ENCODE results near the gene ELOB. TPM values are rescaled to one million over a fixed set of nuclear protein-coding genes. Genes with fewer than 3 reads are reported as not detected.

Gene ELOB
- total RNA-seq, 1 donor from 2014 or later: 196 TPM

- DNase-seq (peak; percentile 2), ATAC-seq (no peak)
- TF ChIP-seq, protein P1, sequence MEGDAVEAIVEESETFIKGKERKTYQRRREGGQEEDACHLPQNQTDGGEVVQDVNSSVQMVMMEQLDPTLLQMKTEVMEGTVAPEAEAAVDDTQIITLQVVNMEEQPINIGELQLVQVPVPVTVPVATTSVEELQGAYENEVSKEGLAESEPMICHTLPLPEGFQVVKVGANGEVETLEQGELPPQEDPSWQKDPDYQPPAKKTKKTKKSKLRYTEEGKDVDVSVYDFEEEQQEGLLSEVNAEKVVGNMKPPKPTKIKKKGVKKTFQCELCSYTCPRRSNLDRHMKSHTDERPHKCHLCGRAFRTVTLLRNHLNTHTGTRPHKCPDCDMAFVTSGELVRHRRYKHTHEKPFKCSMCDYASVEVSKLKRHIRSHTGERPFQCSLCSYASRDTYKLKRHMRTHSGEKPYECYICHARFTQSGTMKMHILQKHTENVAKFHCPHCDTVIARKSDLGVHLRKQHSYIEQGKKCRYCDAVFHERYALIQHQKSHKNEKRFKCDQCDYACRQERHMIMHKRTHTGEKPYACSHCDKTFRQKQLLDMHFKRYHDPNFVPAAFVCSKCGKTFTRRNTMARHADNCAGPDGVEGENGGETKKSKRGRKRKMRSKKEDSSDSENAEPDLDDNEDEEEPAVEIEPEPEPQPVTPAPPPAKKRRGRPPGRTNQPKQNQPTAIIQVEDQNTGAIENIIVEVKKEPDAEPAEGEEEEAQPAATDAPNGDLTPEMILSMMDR (IDR thresholded peaks at IDR 0.05): no peak
- Histone ChIP-seq H3K9me3 (no peaks in the 10 kb centered on the region), H3K4me1 (no peaks in the 10 kb centered on the region), H3K27ac (no peak overlapping the region), H3K36me3 (peaks cover 100% of the 10 kb centered on the region), H3K27me3 (ENCODE audit: low read depth) (no peaks in the 10 kb centered on the region), H3K4me3 (no peak overlapping the region)
- intact Hi-C loops (cut with DNase I): no loop called here
These were observed 13.9 kb downstream of the ELOB start for GRCh38 chr16:2763173-2763572.

DNA sequence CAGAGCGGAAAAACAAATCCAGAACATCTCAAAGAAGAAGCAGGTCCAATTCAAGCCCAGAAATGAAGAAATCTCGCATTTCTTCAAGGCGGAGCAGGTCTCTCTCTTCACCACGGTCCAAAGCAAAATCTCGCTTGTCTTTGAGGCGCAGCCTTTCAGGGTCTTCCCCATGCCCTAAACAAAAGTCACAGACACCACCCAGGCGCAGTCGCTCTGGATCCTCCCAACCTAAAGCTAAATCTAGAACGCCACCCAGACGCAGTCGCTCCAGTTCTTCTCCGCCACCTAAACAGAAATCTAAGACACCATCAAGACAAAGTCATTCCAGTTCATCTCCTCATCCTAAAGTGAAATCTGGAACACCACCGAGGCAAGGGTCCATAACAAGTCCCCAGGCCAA is 14.4 kb downstream of the ELOB start:
- intact Hi-C loops (cut with DNase I): no loop called here
- H3K9me3 ChIP-seq: no peaks in the 10 kb centered on the region
- ATAC-seq (no peak), DNase-seq (peak; percentile 24)
- peaks cover 100% of the 10 kb centered on the region for H3K36me3 ChIP-seq
- H3K4me1 ChIP-seq: no peaks in the 10 kb centered on the region
- no peak overlapping the region for H3K27ac ChIP-seq
- H3K4me3 ChIP-seq: no peak overlapping the region
- no peaks in the 10 kb centered on the region for H3K27me3 ChIP-seq (ENCODE audit: low read depth)
- TF ChIP-seq, protein P1 (IDR thresholded peaks at IDR 0.05): no peak

DNA sequence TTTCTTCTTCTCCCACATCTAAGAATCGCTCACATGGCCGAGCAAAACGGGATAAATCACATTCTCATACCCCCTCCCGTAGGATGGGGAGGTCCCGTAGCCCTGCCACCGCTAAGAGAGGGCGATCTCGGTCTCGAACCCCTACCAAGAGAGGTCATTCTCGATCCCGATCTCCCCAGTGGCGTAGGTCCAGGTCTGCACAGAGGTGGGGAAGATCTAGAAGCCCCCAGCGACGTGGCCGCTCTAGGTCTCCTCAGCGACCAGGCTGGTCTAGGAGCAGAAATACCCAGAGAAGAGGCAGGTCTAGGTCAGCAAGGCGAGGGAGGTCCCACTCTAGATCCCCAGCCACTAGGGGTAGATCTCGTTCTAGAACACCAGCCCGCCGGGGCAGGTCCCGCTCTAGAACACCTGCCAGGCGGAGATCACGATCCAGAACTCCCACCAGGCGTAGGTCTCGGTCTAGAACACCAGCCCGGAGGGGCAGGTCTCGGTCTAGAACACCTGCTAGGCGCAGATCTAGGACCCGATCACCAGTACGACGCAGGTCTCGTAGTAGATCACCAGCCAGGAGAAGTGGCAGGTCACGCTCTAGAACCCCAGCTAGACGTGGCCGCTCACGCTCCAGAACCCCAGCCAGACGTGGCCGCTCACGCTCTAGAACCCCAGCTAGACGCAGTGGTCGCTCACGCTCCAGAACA is 15.0 kb downstream of the ELOB start:
- Histone ChIP-seq H3K4me3 (no peak overlapping the region), H3K9me3 (no peaks in the 10 kb centered on the region), H3K36me3 (peaks cover 100% of the 10 kb centered on the region), H3K4me1 (peaks cover 1% of the 10 kb centered on the region), H3K27ac (no peak overlapping the region), H3K27me3 (ENCODE audit: low read depth) (no peaks in the 10 kb centered on the region)
- DNase-seq (peak; percentile 42), ATAC-seq (no peak)
- TF ChIP-seq, protein P1 (IDR thresholded peaks at IDR 0.05): no peak
- intact Hi-C loops (cut with DNase I): no loop called here

- H3K27me3 ChIP-seq (ENCODE audit: low read depth): no peaks in the 10 kb centered on the region
- peaks cover 98% of the 10 kb centered on the region for H3K36me3 ChIP-seq
- ATAC-seq (no peak), DNase-seq (peak; percentile 12)
- no peak overlapping the region for H3K27ac ChIP-seq
- no peaks in the 10 kb centered on the region for H3K9me3 ChIP-seq
- TF ChIP-seq, protein P1 (IDR thresholded peaks at IDR 0.05): no peak
- no peak overlapping the region for H3K4me3 ChIP-seq
- intact Hi-C loops (cut with DNase I): no loop called here
- H3K4me1 ChIP-seq: peaks cover 7% of the 10 kb centered on the region
These were observed 15.6 kb downstream of the ELOB start for GRCh38 chr16:2761472-2761871.

DNA sequence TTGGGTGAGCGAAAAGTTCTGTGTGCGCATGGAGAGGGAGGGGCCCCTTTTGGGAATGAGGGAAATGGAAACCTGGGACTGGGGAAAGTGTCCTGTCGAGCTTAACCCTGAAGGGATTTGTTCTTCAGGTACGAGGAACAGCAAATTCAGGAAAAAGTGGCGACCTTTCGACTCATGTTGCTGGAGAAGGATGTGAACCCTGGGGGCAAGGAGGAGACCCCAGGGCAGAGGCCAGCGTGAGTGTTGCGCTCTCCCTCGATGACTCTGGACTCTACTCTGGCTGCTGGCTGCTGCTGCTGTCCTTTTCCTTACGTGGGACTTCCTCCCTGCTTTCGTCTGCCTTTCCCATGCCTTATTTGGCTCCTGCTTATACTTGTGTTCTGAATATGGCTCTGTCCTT is 19.7 kb downstream of the ELOB start:
- Histone ChIP-seq H3K27me3 (ENCODE audit: low read depth) (no peaks in the 10 kb centered on the region), H3K4me3 (no peak overlapping the region), H3K36me3 (peaks cover 61% of the 10 kb centered on the region), H3K27ac (no peak overlapping the region), H3K9me3 (no peaks in the 10 kb centered on the region), H3K4me1 (peaks cover 31% of the 10 kb centered on the region)
- TF ChIP-seq, protein P1 (IDR thresholded peaks at IDR 0.05): no peak
- intact Hi-C loops (cut with DNase I): no loop called here
- no peak for ATAC-seq
- DNase-seq: peak; percentile 17

Measured in lower lobe of right lung (tissue), 2 donors.